GM12878 (cell line): Measurements from ENCODE around the gene NRG3. TPM values are rescaled to one million over a fixed set of nuclear protein-coding genes. Genes with fewer than 3 reads are reported as not detected.

Source experiments
- ATAC-seq: fragments of 200-7000 bp; cut with Tn5 transposase; 3 replicates; pipeline ENCODE4 v1.9.1; 2020; ENCODE audit warnings: mild to moderate bottlenecking, moderate library complexity
- BruUV-seq: library from RNA; stranded (reverse); fragments of 400-500 nt; replicated peaks from 2 replicates; lab custom pipeline; 2021; lab: Mats Ljungman, UMichigan
- CTCF ChIA-PET: fragments of 300-600 bp; sonication (Branson Sonifier 250); formaldehyde crosslinking; extraction: SDS; loops from one replicate; lab custom pipeline; 2021; ENCODE audit warnings: inconsistent platforms; lab: Yijun Ruan, JAX
- POLR2A ChIA-PET: fragments of 350-600 bp; formaldehyde crosslinking; extraction: SDS; loops from one replicate; lab custom pipeline; 2021; ENCODE audit warnings: inconsistent platforms; lab: Charles Lee
- RAD21 ChIA-PET: fragments of 300-600 bp; sonication (Branson Sonifier 250); formaldehyde crosslinking; loops from one replicate; lab custom pipeline; 2023; ENCODE audit warnings: antibody characterized with exemption; ENCODE audit not compliant: unreplicated experiment; lab: Charles Lee
- SMC1A ChIA-PET: fragments of 300-600 bp; sonication (Branson Sonifier 250); formaldehyde crosslinking; loops from one replicate; lab custom pipeline; 2023; ENCODE audit not compliant: unreplicated experiment, uncharacterized antibody; lab: Charles Lee
- DNase-seq: peaks from one replicate; pipeline ENCODE4 v3.0.0-alpha.2; 2011; ENCODE audit warnings: low read depth, low spot score
- FAIRE-seq: peaks from 3 replicates; lab custom pipeline; 2011; peaks lifted over from hg19 to GRCh38; lab: Jason Lieb, UNC
- H2AFZ ChIP-seq: 2 replicates; pipeline ENCODE4 v1.6.0; 2011; ENCODE audit warnings: low read depth, low read length, control low read depth; ENCODE audit not compliant: control insufficient read depth
- H3K27ac ChIP-seq: 2 replicates; pipeline ENCODE4 v1.5.1; 2011; ENCODE audit warnings: control low read depth; ENCODE audit not compliant: control insufficient read depth, insufficient read depth
- H3K27me3 ChIP-seq, 2 experiments: replicated peaks in 1 of 2; 2 replicates each; pipeline versions ENCODE4 v1.6.0 to v1.6.1; 2011; ENCODE audit warnings: low read length in 1 of 2; ENCODE audit not compliant: control insufficient read depth in 2 of 2, insufficient read depth in 2 of 2
- H3K36me3 ChIP-seq, 2 experiments: 2 replicates each; pipeline ENCODE4 v1.5.1; 2011; ENCODE audit warnings: low read length in 1 of 2; ENCODE audit not compliant: control insufficient read depth in 2 of 2, insufficient read depth in 2 of 2
- H3K4me1 ChIP-seq: 2 replicates; pipeline ENCODE4 v1.6.1; 2011; ENCODE audit warnings: mild to moderate bottlenecking, low read length, moderate library complexity, mixed read lengths; ENCODE audit not compliant: control insufficient read depth, insufficient read depth
- H3K4me2 ChIP-seq: 2 replicates; pipeline ENCODE4 v1.6.0; 2011; ENCODE audit warnings: control low read depth; ENCODE audit not compliant: control insufficient read depth, insufficient read depth
- H3K4me3 ChIP-seq: fragments of 200-600 bp; sonication (generic); 2 replicates; pipeline ENCODE4 v1.5.1; 2016
- H3K79me2 ChIP-seq: 2 replicates; pipeline ENCODE4 v1.6.0; 2011; ENCODE audit warnings: low read length; ENCODE audit not compliant: control insufficient read depth, insufficient read depth
- H3K9ac ChIP-seq: 2 replicates; pipeline ENCODE4 v1.8.0; 2011; ENCODE audit warnings: low read length, control low read depth, mixed read lengths; ENCODE audit not compliant: control insufficient read depth, insufficient read depth
- H3K9me3 ChIP-seq: replicated peaks from 3 replicates; pipeline ENCODE4 v1.5.1; 2011; ENCODE audit warnings: mild to moderate bottlenecking, low read length; ENCODE audit not compliant: control insufficient read depth, insufficient read depth
- H4K20me1 ChIP-seq: 2 replicates; pipeline ENCODE4 v1.6.0; 2011; ENCODE audit not compliant: control insufficient read depth, insufficient read depth
- BRCA1 ChIP-seq: IDR thresholded peaks from 2 replicates; pipeline ENCODE4 v1.6.1; 2011; ENCODE audit warnings: low read depth, low read length, improper control_type of control experiment
- CBX5 ChIP-seq: sonication (generic); IDR thresholded peaks from 2 replicates; pipeline ENCODE4 v1.6.1; 2016; ENCODE audit warnings: low read depth, moderate library complexity, mild to moderate bottlenecking, inconsistent platforms
- CEBPB ChIP-seq, 2 experiments: fragments of 150-350 bp in 1 of 2; IDR thresholded peaks; 2 replicates each; pipeline ENCODE4 v1.6.1; 2012 to 2014; ENCODE audit warnings: low read depth in 2 of 2, low read length in 2 of 2, borderline replicate concordance in 1 of 2, inconsistent platforms in 1 of 2
- E2F4 ChIP-seq: IDR thresholded peaks from 2 replicates; pipeline ENCODE4 v1.6.1; 2012; ENCODE audit warnings: low read depth, low read length, improper control_type of control experiment
- FOS ChIP-seq: IDR thresholded peaks from 3 replicates; pipeline ENCODE4 v1.6.1; 2011; ENCODE audit warnings: borderline replicate concordance; ENCODE audit not compliant: insufficient read length; ENCODE audit errors: extremely low read depth
- FOXM1 ChIP-seq: IDR thresholded peaks from 2 replicates; pipeline ENCODE4 v1.6.1; 2012; ENCODE audit warnings: low read depth, mild to moderate bottlenecking, inconsistent platforms, low read length, moderate library complexity
- GATAD2B ChIP-seq: fragments of 450-650 bp; conservative IDR thresholded peaks from 2 replicates; pipeline ENCODE4 v1.6.1; 2017; ENCODE audit warnings: low read depth, mild to moderate bottlenecking, moderate library complexity
- IRF4 ChIP-seq: IDR thresholded peaks from 2 replicates; pipeline ENCODE4 v1.6.1; 2011; ENCODE audit warnings: low read depth, low read length
- JUNB ChIP-seq: IDR thresholded peaks from 2 replicates; pipeline ENCODE4 v1.6.1; 2016; ENCODE audit warnings: antibody characterized with exemption, mild to moderate bottlenecking
- MEF2B ChIP-seq: fragments of 450-650 bp; IDR thresholded peaks from 2 replicates; pipeline ENCODE4 v1.6.1; 2018; ENCODE audit warnings: mild to moderate bottlenecking, moderate library complexity; ENCODE audit not compliant: partially characterized antibody, poor library complexity, severe bottlenecking
- RB1 ChIP-seq: fragments of 450-650 bp; formaldehyde crosslinking; IDR thresholded peaks from 2 replicates; pipeline ENCODE4 v1.6.1; 2017; ENCODE audit warnings: mild to moderate bottlenecking, borderline replicate concordance
- RCOR1 ChIP-seq: conservative IDR thresholded peaks from 2 replicates; pipeline ENCODE4 v1.6.1; 2012; ENCODE audit warnings: low read depth, low read length, improper control_type of control experiment
- SMC3 ChIP-seq: IDR thresholded peaks from 2 replicates; pipeline ENCODE4 v1.6.1; 2011; ENCODE audit warnings: low read length, improper control_type of control experiment, borderline replicate concordance
- ZBED1 ChIP-seq: IDR thresholded peaks from 2 replicates; pipeline ENCODE4 v1.6.1; 2016; ENCODE audit warnings: borderline replicate concordance
- ZNF207 ChIP-seq: fragments of 450-650 bp; IDR thresholded peaks from 2 replicates; pipeline ENCODE4 v1.6.1; 2014; ENCODE audit warnings: antibody characterized with exemption, mild to moderate bottlenecking, borderline replicate concordance
- WGBS: methylation state at CpG from one replicate; pipeline ENCODE4 v1.1.6; 2016; ENCODE audit warnings: low lambda C conversion rate; ENCODE audit not compliant: insufficient replicate concordance, insufficient coverage; ENCODE audit errors: missing lambda C conversion rate; 5-methylcytosine and 5-hydroxymethylcytosine counted together
- in situ Hi-C: fragments of 300-500 bp; cut with MboI; formaldehyde crosslinking; loops from 9 replicates; pipeline ENCODE4 v1.14.3; 2018; ENCODE audit warnings: mixed read lengths
- intact Hi-C: fragments of 100-400 bp; cut with micrococcal nuclease; formaldehyde crosslinking; loops from one replicate; pipeline ENCODE4 v1.14.2; 2022; ENCODE audit not compliant: unreplicated experiment
- polyA plus RNA-seq, 11 experiments: library from polyadenylated mRNA; depleted of rRNA in 4 of 11; unstranded in 6 of 11; stranded (reverse) in 5 of 11; fragments of >200 nt; fragmentation: Nextera tagmentation in 4 of 11; fragmentation: Illumina TruSeq in 1 of 11; extraction: Ambion mirVana in 4 of 11; extraction: Trizol in 1 of 11; gene quantifications; 1 replicate in 1 of 11; 2 replicates in 10 of 11; pipeline versions ENCODE4 v1.2.1 to v1.2.3, GENCODE V29; 2011 to 2016; ENCODE audit warnings: inconsistent platforms in 2 of 11, missing spikeins in 2 of 11, low read depth in 1 of 11
- total RNA-seq, 4 experiments: library from RNA; depleted of rRNA in 3 of 4; stranded (reverse); fragments of >200 nt in 3 of 4; fragmentation: Illumina TruSeq in 1 of 4; extraction: Trizol in 1 of 4; gene quantifications; 2 replicates each; pipeline versions ENCODE4 v1.2.1 to v1.2.3, GENCODE V29; 2013 to 2021
- TF ChIP-seq, protein P1 (sequence below): fragments of 450-650 bp; IDR thresholded peaks from 2 replicates; pipeline ENCODE4 v1.6.1; 2016; ENCODE audit warnings: mild to moderate bottlenecking
- TF ChIP-seq, protein P2 (sequence below): fragments of 450-650 bp; IDR thresholded peaks from 2 replicates; pipeline ENCODE4 v1.6.1; 2017; ENCODE audit warnings: mild to moderate bottlenecking, low read depth, inconsistent platforms; ENCODE audit not compliant: poor library complexity, severe bottlenecking

NRG3 gene
- total and polyA plus RNA-seq, 10 of the 15 experiments (the other 5 are each of a cell fraction or from before 2014, with no cell fraction given) = 0.03 to 0.41 (median 0.17) TPM; not detected in 3

GRCh38 chr10:81995254-81995653 is 120.3 kb downstream of the NRG3 start (continued):
- TF ChIP-seq IRF4 = no peak
- TF ChIP-seq, protein P1, sequence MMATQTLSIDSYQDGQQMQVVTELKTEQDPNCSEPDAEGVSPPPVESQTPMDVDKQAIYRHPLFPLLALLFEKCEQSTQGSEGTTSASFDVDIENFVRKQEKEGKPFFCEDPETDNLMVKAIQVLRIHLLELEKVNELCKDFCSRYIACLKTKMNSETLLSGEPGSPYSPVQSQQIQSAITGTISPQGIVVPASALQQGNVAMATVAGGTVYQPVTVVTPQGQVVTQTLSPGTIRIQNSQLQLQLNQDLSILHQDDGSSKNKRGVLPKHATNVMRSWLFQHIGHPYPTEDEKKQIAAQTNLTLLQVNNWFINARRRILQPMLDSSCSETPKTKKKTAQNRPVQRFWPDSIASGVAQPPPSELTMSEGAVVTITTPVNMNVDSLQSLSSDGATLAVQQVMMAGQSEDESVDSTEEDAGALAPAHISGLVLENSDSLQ = no peak
- TF ChIP-seq RCOR1 = no peak

DNA sequence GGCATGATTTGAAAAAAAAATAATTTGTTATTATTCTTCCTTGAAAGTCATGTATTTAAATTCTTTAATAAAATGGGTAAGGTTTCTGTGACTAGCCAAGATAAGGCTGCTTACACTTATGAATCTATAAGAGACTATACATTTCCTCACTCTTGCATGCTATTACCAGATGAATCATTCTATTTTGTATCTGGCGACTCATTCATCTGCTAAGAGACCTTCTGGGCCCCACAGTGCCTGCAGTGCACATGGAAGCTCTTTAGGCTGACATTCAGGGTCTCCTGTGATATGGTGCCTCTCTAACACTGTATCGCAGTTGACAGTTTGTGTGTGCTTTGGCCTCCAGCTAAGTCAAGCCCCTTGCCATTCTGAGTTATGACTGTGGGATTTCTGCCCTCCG is 121.9 kb downstream of the NRG3 start:
- Histone ChIP-seq H3K9me3 (no peaks in the 10 kb centered on the region), H3K27me3 (no peaks in the 10 kb centered on the region), H4K20me1 (no peaks in the 10 kb centered on the region), H3K27ac (no peak overlapping the region), H3K4me3 (no peak overlapping the region), H2AFZ (no peak overlapping the region), H3K9ac (no peak overlapping the region), H3K36me3 (no peaks in the 10 kb centered on the region), H3K79me2 (no peaks in the 10 kb centered on the region), H3K4me2 (no peak overlapping the region), H3K4me1 (no peaks in the 10 kb centered on the region)
- no peak for DNase-seq
- in situ Hi-C loops (no loop called here), intact Hi-C loops (no loop called here)
- POLR2A ChIA-PET = no interaction called here
- TF ChIP-seq, protein P2, sequence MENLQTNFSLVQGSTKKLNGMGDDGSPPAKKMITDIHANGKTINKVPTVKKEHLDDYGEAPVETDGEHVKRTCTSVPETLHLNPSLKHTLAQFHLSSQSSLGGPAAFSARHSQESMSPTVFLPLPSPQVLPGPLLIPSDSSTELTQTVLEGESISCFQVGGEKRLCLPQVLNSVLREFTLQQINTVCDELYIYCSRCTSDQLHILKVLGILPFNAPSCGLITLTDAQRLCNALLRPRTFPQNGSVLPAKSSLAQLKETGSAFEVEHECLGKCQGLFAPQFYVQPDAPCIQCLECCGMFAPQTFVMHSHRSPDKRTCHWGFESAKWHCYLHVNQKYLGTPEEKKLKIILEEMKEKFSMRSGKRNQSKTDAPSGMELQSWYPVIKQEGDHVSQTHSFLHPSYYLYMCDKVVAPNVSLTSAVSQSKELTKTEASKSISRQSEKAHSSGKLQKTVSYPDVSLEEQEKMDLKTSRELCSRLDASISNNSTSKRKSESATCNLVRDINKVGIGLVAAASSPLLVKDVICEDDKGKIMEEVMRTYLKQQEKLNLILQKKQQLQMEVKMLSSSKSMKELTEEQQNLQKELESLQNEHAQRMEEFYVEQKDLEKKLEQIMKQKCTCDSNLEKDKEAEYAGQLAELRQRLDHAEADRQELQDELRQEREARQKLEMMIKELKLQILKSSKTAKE = no peak
- TF ChIP-seq CBX5 (no peak), ZBED1 (no peak), JUNB (no peak), E2F4 (no peak), ZNF207 (no peak), MEF2B (no peak), FOS (no peak), SMC3 (no peak), GATAD2B (no peak), BRCA1 (no peak), CEBPB (IDR thresholded peaks at IDR 0.05; ENCODE audit: borderline replicate concordance in 1 of 2, low read depth in 2 of 2, low read length in 2 of 2) (no peak), RB1 (no peak), FOXM1 (no peak)
- FAIRE-seq = no peak
- CTCF ChIA-PET = no interaction called here
- RAD21 ChIA-PET = no interaction called here
- 46% methylated on average over 3 of the region's 3 CpGs for WGBS
- BruUV-seq = no TSS peak
- no peak for ATAC-seq
- SMC1A ChIA-PET = no interaction called here
